ENCODE measurements around the gene NTNG1.

DNA sequence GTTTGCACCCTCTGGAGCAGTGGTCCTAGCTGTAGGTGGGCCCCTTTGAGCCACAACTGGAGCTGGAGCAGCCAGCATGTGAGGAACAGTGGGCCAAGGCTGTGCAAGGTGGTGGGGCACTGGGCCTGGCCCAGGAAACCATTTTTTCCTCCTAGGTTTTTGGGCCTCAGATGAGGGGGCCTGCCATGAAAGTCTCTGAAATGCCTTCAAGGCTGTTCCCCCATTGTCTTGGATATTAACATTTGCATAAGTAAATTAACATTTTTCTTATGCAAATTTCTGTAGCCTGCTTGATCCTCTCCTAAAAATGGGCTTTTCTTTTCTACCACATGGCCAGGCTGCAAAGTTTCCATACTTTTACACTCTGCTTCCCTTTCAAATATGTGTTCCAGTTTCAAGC is 212.0 kb downstream of the NTNG1 start:
- TF ChIP-seq, protein P1, sequence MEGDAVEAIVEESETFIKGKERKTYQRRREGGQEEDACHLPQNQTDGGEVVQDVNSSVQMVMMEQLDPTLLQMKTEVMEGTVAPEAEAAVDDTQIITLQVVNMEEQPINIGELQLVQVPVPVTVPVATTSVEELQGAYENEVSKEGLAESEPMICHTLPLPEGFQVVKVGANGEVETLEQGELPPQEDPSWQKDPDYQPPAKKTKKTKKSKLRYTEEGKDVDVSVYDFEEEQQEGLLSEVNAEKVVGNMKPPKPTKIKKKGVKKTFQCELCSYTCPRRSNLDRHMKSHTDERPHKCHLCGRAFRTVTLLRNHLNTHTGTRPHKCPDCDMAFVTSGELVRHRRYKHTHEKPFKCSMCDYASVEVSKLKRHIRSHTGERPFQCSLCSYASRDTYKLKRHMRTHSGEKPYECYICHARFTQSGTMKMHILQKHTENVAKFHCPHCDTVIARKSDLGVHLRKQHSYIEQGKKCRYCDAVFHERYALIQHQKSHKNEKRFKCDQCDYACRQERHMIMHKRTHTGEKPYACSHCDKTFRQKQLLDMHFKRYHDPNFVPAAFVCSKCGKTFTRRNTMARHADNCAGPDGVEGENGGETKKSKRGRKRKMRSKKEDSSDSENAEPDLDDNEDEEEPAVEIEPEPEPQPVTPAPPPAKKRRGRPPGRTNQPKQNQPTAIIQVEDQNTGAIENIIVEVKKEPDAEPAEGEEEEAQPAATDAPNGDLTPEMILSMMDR (IDR thresholded peaks at IDR 0.05; ENCODE audit: borderline replicate concordance, extremely low read depth, low read length, poor library complexity, severe bottlenecking), result no peak
- TF ChIP-seq EZH2 (IDR thresholded peaks at IDR 0.05; ENCODE audit: borderline replicate concordance, low read depth, low read length, severe bottlenecking), result no peak

All from DND-41 (cell line).